ENCODE measurements around the gene ARL17A.
"Not testable (repeated sequence)": the region's sequence is repeated elsewhere in the genome, so short reads cannot be mapped to it uniquely, and the experiment has no call there.

Gene ARL17A

GRCh38 chr17:46571796-46572195, 7.7 kb downstream of the ARL17A start:
- not testable (repeated sequence) for H3K27me3 ChIP-seq (replicated peaks; ENCODE audit: insufficient read depth, low read length); H4K20me1 ChIP-seq (ENCODE audit: insufficient read depth, low read length); H3K79me2 ChIP-seq (ENCODE audit: low read length); H3K4me3 ChIP-seq (ENCODE audit: low read length); H3K9me2 ChIP-seq (replicated peaks; ENCODE audit: insufficient read depth, low read length); H3K27ac ChIP-seq (ENCODE audit: low read length); H3K9ac ChIP-seq (ENCODE audit: low read length); H3K36me3 ChIP-seq (replicated peaks; ENCODE audit: insufficient read depth, low read length); H2AFZ ChIP-seq (ENCODE audit: low read length); H3F3A ChIP-seq (ENCODE audit: insufficient read depth, low read length); DNase-seq; H3K4me2 ChIP-seq (ENCODE audit: low read depth, low read length); H3K4me1 ChIP-seq (ENCODE audit: low read length); H3K9me3 ChIP-seq (replicated peaks; ENCODE audit: insufficient read depth, low read length)

GRCh38 chr17:46566980-46567379, 12.5 kb downstream of the ARL17A start:
- H3K9me3 ChIP-seq (replicated peaks; ENCODE audit: insufficient read depth, low read length); H3K4me2 ChIP-seq (ENCODE audit: low read depth, low read length); H3K4me1 ChIP-seq (ENCODE audit: low read length); H3F3A ChIP-seq (ENCODE audit: insufficient read depth, low read length); H3K27ac ChIP-seq (ENCODE audit: low read length); H3K79me2 ChIP-seq (ENCODE audit: low read length); H3K9me2 ChIP-seq (replicated peaks; ENCODE audit: insufficient read depth, low read length); H4K20me1 ChIP-seq (ENCODE audit: insufficient read depth, low read length); H3K9ac ChIP-seq (ENCODE audit: low read length); H3K27me3 ChIP-seq (replicated peaks; ENCODE audit: insufficient read depth, low read length); H3K36me3 ChIP-seq (replicated peaks; ENCODE audit: insufficient read depth, low read length); H3K4me3 ChIP-seq (ENCODE audit: low read length); H2AFZ ChIP-seq (ENCODE audit: low read length); DNase-seq: not testable (repeated sequence)

- H3K4me1 ChIP-seq (ENCODE audit: low read length); H2AFZ ChIP-seq (ENCODE audit: low read length); H4K20me1 ChIP-seq (ENCODE audit: insufficient read depth, low read length); H3K9me3 ChIP-seq (replicated peaks; ENCODE audit: insufficient read depth, low read length); H3K27ac ChIP-seq (ENCODE audit: low read length); H3K9ac ChIP-seq (ENCODE audit: low read length); H3K27me3 ChIP-seq (replicated peaks; ENCODE audit: insufficient read depth, low read length); H3K9me2 ChIP-seq (replicated peaks; ENCODE audit: insufficient read depth, low read length); H3K79me2 ChIP-seq (ENCODE audit: low read length); H3K36me3 ChIP-seq (replicated peaks; ENCODE audit: insufficient read depth, low read length); H3F3A ChIP-seq (ENCODE audit: insufficient read depth, low read length); H3K4me3 ChIP-seq (ENCODE audit: low read length); H3K4me2 ChIP-seq (ENCODE audit: low read depth, low read length); DNase-seq: not testable (repeated sequence)
Observed at GRCh38 chr17:46566284-46566683, 13.2 kb downstream of the ARL17A start.

GRCh38 chr17:46560048-46560447, 19.4 kb downstream of the ARL17A start:
- H3K4me2 ChIP-seq (ENCODE audit: low read depth, low read length); H3F3A ChIP-seq (ENCODE audit: insufficient read depth, low read length); DNase-seq; H3K9me3 ChIP-seq (replicated peaks; ENCODE audit: insufficient read depth, low read length); H4K20me1 ChIP-seq (ENCODE audit: insufficient read depth, low read length); H3K27ac ChIP-seq (ENCODE audit: low read length); H3K27me3 ChIP-seq (replicated peaks; ENCODE audit: insufficient read depth, low read length); H3K79me2 ChIP-seq (ENCODE audit: low read length); H3K4me1 ChIP-seq (ENCODE audit: low read length); H3K9ac ChIP-seq (ENCODE audit: low read length); H3K36me3 ChIP-seq (replicated peaks; ENCODE audit: insufficient read depth, low read length); H3K9me2 ChIP-seq (replicated peaks; ENCODE audit: insufficient read depth, low read length); H2AFZ ChIP-seq (ENCODE audit: low read length); H3K4me3 ChIP-seq (ENCODE audit: low read length): not testable (repeated sequence)

- not testable (repeated sequence) for H3K27ac ChIP-seq (ENCODE audit: low read length); H3K9me2 ChIP-seq (replicated peaks; ENCODE audit: insufficient read depth, low read length); H3K9me3 ChIP-seq (replicated peaks; ENCODE audit: insufficient read depth, low read length); DNase-seq; H3K36me3 ChIP-seq (replicated peaks; ENCODE audit: insufficient read depth, low read length); H3K27me3 ChIP-seq (replicated peaks; ENCODE audit: insufficient read depth, low read length); H3K4me2 ChIP-seq (ENCODE audit: low read depth, low read length); H3K4me1 ChIP-seq (ENCODE audit: low read length); H3F3A ChIP-seq (ENCODE audit: insufficient read depth, low read length); H3K9ac ChIP-seq (ENCODE audit: low read length); H3K4me3 ChIP-seq (ENCODE audit: low read length); H4K20me1 ChIP-seq (ENCODE audit: insufficient read depth, low read length); H3K79me2 ChIP-seq (ENCODE audit: low read length); H2AFZ ChIP-seq (ENCODE audit: low read length)
Observed at GRCh38 chr17:46559155-46559554, 20.3 kb downstream of the ARL17A start.

GRCh38 chr17:46548607-46549006, 30.9 kb downstream of the ARL17A start:
- not testable (repeated sequence) for H2AFZ ChIP-seq (ENCODE audit: low read length)

GRCh38 chr17:46534716-46535115, 44.8 kb downstream of the ARL17A start:
- H4K20me1 ChIP-seq (ENCODE audit: insufficient read depth, low read length); DNase-seq: not testable (repeated sequence)

More at GRCh38 chr17:46548607-46549006, 30.9 kb downstream of the ARL17A start:
- not testable (repeated sequence) for H3K9ac ChIP-seq (ENCODE audit: low read length); H3K4me1 ChIP-seq (ENCODE audit: low read length); H3K27me3 ChIP-seq (replicated peaks; ENCODE audit: insufficient read depth, low read length); H3K79me2 ChIP-seq (ENCODE audit: low read length); H3K27ac ChIP-seq (ENCODE audit: low read length); H3F3A ChIP-seq (ENCODE audit: insufficient read depth, low read length); H3K9me3 ChIP-seq (replicated peaks; ENCODE audit: insufficient read depth, low read length); H3K36me3 ChIP-seq (replicated peaks; ENCODE audit: insufficient read depth, low read length); H4K20me1 ChIP-seq (ENCODE audit: insufficient read depth, low read length); H3K4me3 ChIP-seq (ENCODE audit: low read length); H3K9me2 ChIP-seq (replicated peaks; ENCODE audit: insufficient read depth, low read length); H3K4me2 ChIP-seq (ENCODE audit: low read depth, low read length); DNase-seq

GRCh38 chr17:46512168-46512567, 67.3 kb downstream of the ARL17A start, which contains the start of gene LRRC37A2:
Gene LRRC37A2 (plus strand): TSS chr17:46512468. CDS start chr17:46512713, 245 bp downstream.
- H4K20me1 ChIP-seq (ENCODE audit: insufficient read depth, low read length); H3K27me3 ChIP-seq (replicated peaks; ENCODE audit: insufficient read depth, low read length); H3F3A ChIP-seq (ENCODE audit: insufficient read depth, low read length); H3K79me2 ChIP-seq (ENCODE audit: low read length); H3K36me3 ChIP-seq (replicated peaks; ENCODE audit: insufficient read depth, low read length); H3K4me1 ChIP-seq (ENCODE audit: low read length); H3K27ac ChIP-seq (ENCODE audit: low read length); H3K9ac ChIP-seq (ENCODE audit: low read length); DNase-seq; H3K9me2 ChIP-seq (replicated peaks; ENCODE audit: insufficient read depth, low read length); H3K4me3 ChIP-seq (ENCODE audit: low read length); H3K9me3 ChIP-seq (replicated peaks; ENCODE audit: insufficient read depth, low read length); H2AFZ ChIP-seq (ENCODE audit: low read length); H3K4me2 ChIP-seq (ENCODE audit: low read depth, low read length): not testable (repeated sequence)

More at GRCh38 chr17:46534716-46535115, 44.8 kb downstream of the ARL17A start:
- not testable (repeated sequence) for H3K9ac ChIP-seq (ENCODE audit: low read length); H3K27ac ChIP-seq (ENCODE audit: low read length); H3K9me2 ChIP-seq (replicated peaks; ENCODE audit: insufficient read depth, low read length); H3K36me3 ChIP-seq (replicated peaks; ENCODE audit: insufficient read depth, low read length); H3F3A ChIP-seq (ENCODE audit: insufficient read depth, low read length); H2AFZ ChIP-seq (ENCODE audit: low read length); H3K4me1 ChIP-seq (ENCODE audit: low read length); H3K79me2 ChIP-seq (ENCODE audit: low read length); H3K9me3 ChIP-seq (replicated peaks; ENCODE audit: insufficient read depth, low read length); H3K4me3 ChIP-seq (ENCODE audit: low read length); H3K4me2 ChIP-seq (ENCODE audit: low read depth, low read length); H3K27me3 ChIP-seq (replicated peaks; ENCODE audit: insufficient read depth, low read length)

Data from MM.1S (cell line).